Measurements from ENCODE around the gene NHERF1. TPM values are rescaled to one million over a fixed set of nuclear protein-coding genes. Genes with fewer than 3 reads are reported as not detected.

NHERF1 gene
- total and polyA plus RNA-seq, 2 of the 13 experiments (the other 11 are each of a cell fraction or from before 2014, with no cell fraction given): 169 to 269 TPM

- TF ChIP-seq E2F2 (CRISPR knock-in tag; IDR thresholded peaks at IDR 0.05; ENCODE audit: borderline replicate concordance) (0 out of 2 replicates have a peak, but pooled peaks have one; percentile 34), KAT7 (CRISPR knock-in tag; IDR thresholded peaks at IDR 0.05; ENCODE audit: borderline replicate concordance) (peak; percentile 80; the same call in 1 of the 2 replicates), ZNF878 (CRISPR knock-in tag; IDR thresholded peaks at IDR 0.05) (peak; percentile 80; the same call in 1 of the 2 replicates), ZNF609 (CRISPR knock-in tag; IDR thresholded peaks at IDR 0.05; ENCODE audit: borderline replicate concordance) (peak; percentile 82), ZNF263 (CRISPR knock-in tag; IDR thresholded peaks at IDR 0.05) (peak; percentile 81), U2AF1 (optimal IDR thresholded peaks at IDR 0.05; ENCODE audit: low read depth, low read length) (no peak), ZBTB38 (CRISPR knock-in tag; IDR thresholded peaks at IDR 0.05) (no peak; the same call in none of the 2 replicates), ARNTL (CRISPR knock-in tag; IDR thresholded peaks at IDR 0.05) (peak; percentile 97), HMG20A (CRISPR knock-in tag; IDR thresholded peaks at IDR 0.05; ENCODE audit: borderline replicate concordance) (peak; percentile 42; the same call in 1 of the 2 replicates), BRD4 (CRISPR knock-in tag; IDR thresholded peaks at IDR 0.05) (peak; percentile 86; the same call in 1 of the 2 replicates), MTF2 (CRISPR knock-in tag; IDR thresholded peaks at IDR 0.05; ENCODE audit: borderline replicate concordance) (no peak), ZNF430 (CRISPR knock-in tag; IDR thresholded peaks at IDR 0.05) (peak; percentile 84), SP4 (CRISPR knock-in tag; IDR thresholded peaks at IDR 0.05) (no peak; the same call in 1 of the 2 replicates), IRF1 (CRISPR knock-in tag; IDR thresholded peaks at IDR 0.05; ENCODE audit: low read depth) (no peak; the same call in 1 of the 2 replicates), ZNF530 (CRISPR knock-in tag; IDR thresholded peaks at IDR 0.05; ENCODE audit: low read depth) (peak; percentile 60; the same call in 1 of the 2 replicates), GZF1 (CRISPR knock-in tag; IDR thresholded peaks at IDR 0.05) (peak; percentile 92), E2F1 (CRISPR knock-in tag; IDR thresholded peaks at IDR 0.05) (peak; percentile 51; the same call in 1 of the 2 replicates), ZFP41 (CRISPR knock-in tag; IDR thresholded peaks at IDR 0.05; ENCODE audit: borderline replicate concordance) (no peak; the same call in 1 of the 2 replicates), KDM1A (CRISPR knock-in tag; IDR thresholded peaks at IDR 0.05) (peak; percentile 46; the same call in 1 of the 2 replicates), NFYB (CRISPR knock-in tag; IDR thresholded peaks at IDR 0.05) (0 out of 2 replicates have a peak, but pooled peaks have one; percentile 12), HCFC1 (IDR thresholded peaks at IDR 0.05; ENCODE audit: low read depth, low read length) (no peak), SAFB2 (CRISPR knock-in tag; IDR thresholded peaks at IDR 0.05; ENCODE audit: borderline replicate concordance, low read depth) (peak; percentile 73)
Observed at GRCh38 chr17:74750327-74751069, 2.1 kb downstream of the NHERF1 start (continued).
